NCI-H69 (cell line): ENCODE data around the gene USP17L21.
"Not testable (repeated sequence)": the region's sequence is repeated elsewhere in the genome, so short reads cannot be mapped to it uniquely, and the experiment has no call there.

ENCODE experiments used
- DNase-seq: peaks from one replicate; lab custom pipeline; 2025; lab: John Stamatoyannopoulos, UW

Gene USP17L21, protein sequence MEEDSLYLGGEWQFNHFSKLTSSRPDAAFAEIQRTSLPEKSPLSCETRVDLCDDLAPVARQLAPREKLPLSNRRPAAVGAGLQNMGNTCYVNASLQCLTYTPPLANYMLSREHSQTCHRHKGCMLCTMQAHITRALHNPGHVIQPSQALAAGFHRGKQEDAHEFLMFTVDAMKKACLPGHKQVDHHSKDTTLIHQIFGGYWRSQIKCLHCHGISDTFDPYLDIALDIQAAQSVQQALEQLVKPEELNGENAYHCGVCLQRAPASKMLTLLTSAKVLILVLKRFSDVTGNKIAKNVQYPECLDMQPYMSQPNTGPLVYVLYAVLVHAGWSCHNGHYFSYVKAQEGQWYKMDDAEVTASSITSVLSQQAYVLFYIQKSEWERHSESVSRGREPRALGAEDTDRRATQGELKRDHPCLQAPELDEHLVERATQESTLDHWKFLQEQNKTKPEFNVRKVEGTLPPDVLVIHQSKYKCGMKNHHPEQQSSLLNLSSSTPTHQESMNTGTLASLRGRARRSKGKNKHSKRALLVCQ

DNA sequence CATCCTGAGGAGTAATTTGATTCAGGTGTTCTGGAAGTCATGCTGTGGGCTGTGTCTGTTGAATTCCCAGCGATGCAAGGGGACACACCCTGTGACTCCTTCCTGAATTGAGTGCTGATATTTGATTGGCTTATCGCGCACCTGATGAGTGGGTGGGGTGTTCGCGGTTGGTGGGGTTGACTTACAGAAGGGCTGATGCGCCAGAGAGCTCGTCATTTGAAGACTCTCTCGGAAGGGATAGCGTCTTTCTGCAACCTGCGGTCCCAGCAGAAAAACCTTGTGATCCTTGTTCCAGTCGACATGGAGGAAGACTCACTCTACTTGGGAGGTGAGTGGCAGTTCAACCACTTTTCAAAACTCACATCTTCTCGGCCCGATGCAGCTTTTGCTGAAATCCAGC is at the start of gene USP17L21:
Gene USP17L21, plus strand, starts transcription at position 301 of the 400 bp plus-strand sequence. Its CDS starts 0 bp downstream, at position 301.
- not testable (repeated sequence) for DNase-seq

DNA sequence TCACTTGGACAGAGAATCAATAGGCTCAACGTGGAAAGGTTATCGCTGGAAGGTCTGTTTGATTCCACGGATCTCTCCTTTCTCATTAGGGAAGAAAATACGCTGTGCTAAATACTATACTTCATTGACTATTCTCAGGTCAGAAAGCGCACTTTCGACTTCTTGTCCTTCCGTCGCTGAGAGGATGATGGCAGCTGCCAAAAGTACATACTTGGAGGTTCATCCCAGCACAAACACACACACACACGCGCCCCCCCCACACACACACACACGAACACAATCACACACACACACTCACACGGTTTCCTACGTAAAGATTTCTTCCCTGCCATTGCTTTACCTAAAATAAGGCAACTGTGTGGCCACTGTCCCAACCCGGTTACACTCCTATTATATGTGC is 48.0 kb upstream of the USP17L21 start:
- not testable (repeated sequence) for DNase-seq

DNA sequence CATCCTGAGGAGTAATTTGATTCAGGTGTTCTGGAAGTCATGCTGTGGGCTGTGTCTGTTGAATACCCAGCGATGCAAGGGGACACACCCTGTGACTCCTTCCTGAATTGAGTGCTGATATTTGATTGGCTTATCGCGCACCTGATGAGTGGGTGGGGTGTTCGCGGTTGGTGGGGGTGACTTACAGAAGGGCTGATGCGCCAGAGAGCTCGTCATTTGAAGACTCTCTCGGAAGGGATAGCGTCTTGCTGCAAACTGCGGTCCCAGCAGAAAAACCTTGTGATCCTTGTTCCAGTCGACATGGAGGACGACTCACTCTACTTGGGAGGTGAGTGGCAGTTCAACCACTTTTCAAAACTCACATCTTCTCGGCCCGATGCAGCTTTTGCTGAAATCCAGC is 47.6 kb upstream of the USP17L21 start, which contains the start of gene USP17L11:
Gene USP17L11, plus strand, starts transcription at position 301 of the 400 bp plus-strand sequence. Its CDS starts 0 bp downstream, at position 301.
- DNase-seq = not testable (repeated sequence)

DNA sequence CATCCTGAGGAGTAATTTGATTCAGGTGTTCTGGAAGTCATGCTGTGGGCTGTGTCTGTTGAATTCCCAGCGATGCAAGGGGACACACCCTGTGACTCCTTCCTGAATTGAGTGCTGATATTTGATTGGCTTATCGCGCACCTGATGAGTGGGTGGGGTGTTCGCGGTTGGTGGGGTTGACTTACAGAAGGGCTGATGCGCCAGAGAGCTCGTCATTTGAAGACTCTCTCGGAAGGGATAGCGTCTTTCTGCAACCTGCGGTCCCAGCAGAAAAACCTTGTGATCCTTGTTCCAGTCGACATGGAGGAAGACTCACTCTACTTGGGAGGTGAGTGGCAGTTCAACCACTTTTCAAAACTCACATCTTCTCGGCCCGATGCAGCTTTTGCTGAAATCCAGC is 42.8 kb upstream of the USP17L21 start, which contains the start of gene USP17L12:
Gene USP17L12, plus strand, starts transcription at position 301 of the 400 bp plus-strand sequence. Its CDS starts 0 bp downstream, at position 301.
- not testable (repeated sequence) for DNase-seq

DNA sequence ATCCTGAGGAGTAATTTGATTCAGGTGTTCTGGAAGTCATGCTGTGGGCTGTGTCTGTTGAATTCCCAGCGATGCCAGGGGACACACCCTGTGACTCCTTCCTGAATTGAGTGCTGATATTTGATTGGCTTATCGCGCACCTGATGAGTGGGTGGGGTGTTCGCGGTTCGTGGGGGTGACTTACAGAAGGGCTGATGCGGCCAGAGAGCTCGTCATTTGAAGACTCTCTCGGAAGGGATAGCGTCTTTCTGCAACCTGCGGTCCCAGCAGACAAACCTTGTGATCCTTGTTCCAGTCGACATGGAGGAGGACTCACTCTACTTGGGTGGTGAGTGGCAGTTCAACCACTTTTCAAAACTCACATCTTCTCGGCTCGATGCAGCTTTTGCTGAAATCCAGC is 38.1 kb upstream of the USP17L21 start, which contains the start of gene USP17L13:
Gene USP17L13, plus strand, starts transcription at position 301 of the 400 bp plus-strand sequence. Its CDS starts 0 bp downstream, at position 301.
- not testable (repeated sequence) for DNase-seq

DNA sequence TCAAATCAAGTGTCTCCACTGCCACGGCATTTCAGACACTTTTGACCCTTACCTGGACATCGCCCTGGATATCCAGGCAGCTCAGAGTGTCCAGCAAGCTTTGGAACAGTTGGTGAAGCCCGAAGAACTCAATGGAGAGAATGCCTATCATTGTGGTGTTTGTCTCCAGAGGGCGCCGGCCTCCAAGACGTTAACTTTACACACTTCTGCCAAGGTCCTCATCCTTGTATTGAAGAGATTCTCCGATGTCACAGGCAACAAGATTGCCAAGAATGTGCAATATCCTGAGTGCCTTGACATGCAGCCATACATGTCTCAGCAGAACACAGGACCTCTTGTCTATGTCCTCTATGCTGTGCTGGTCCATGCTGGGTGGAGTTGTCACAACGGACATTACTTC is 32.4 kb upstream of the USP17L21 start:
- DNase-seq = not testable (repeated sequence)

DNA sequence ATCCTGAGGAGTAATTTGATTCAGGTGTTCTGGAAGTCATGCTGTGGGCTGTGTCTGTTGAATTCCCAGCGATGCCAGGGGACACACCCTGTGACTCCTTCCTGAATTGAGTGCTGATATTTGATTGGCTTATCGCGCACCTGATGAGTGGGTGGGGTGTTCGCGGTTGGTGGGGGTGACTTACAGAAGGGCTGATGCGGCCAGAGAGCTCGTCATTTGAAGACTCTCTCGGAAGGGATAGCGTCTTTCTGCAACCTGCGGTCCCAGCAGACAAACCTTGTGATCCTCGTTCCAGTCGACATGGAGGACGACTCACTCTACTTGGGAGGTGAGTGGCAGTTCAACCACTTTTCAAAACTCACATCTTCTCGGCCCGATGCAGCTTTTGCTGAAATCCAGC is 28.6 kb upstream of the USP17L21 start, which contains the start of gene USP17L15:
Gene USP17L15, plus strand, starts transcription at position 301 of the 400 bp plus-strand sequence. Its CDS starts 0 bp downstream, at position 301.
- not testable (repeated sequence) for DNase-seq

DNA sequence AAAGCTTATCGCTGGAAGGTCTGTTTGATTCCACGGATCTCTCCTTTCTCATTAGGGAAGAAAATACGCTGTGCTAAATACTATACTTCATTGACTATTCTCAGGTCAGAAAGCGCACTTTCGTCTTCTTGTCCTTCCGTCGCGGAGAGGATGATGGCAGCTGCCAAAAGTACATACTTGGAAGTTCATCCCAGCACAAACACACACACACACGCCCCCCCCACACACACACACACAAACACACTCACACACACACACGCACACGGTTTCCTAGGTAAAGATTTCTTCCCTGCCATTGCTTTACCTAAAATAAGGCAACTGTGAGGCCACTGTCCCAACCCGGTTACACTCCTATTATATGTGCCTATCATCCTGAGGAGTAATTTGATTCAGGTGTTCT is 24.2 kb upstream of the USP17L21 start:
- DNase-seq = not testable (repeated sequence)

DNA sequence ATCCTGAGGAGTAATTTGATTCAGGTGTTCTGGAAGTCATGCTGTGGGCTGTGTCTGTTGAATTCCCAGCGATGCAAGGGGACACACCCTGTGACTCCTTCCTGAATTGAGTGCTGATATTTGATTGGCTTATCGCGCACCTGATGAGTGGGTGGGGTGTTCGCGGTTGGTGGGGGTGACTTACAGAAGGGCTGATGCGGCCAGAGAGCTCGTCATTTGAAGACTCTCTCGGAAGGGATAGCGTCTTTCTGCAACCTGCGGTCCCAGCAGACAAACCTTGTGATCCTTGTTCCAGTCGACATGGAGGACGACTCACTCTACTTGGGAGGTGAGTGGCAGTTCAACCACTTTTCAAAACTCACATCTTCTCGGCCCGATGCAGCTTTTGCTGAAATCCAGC is 19.1 kb upstream of the USP17L21 start, which contains the start of gene USP17L17:
Gene USP17L17, plus strand, starts transcription at position 301 of the 400 bp plus-strand sequence. Its CDS starts 0 bp downstream, at position 301.
- DNase-seq = not testable (repeated sequence)

DNA sequence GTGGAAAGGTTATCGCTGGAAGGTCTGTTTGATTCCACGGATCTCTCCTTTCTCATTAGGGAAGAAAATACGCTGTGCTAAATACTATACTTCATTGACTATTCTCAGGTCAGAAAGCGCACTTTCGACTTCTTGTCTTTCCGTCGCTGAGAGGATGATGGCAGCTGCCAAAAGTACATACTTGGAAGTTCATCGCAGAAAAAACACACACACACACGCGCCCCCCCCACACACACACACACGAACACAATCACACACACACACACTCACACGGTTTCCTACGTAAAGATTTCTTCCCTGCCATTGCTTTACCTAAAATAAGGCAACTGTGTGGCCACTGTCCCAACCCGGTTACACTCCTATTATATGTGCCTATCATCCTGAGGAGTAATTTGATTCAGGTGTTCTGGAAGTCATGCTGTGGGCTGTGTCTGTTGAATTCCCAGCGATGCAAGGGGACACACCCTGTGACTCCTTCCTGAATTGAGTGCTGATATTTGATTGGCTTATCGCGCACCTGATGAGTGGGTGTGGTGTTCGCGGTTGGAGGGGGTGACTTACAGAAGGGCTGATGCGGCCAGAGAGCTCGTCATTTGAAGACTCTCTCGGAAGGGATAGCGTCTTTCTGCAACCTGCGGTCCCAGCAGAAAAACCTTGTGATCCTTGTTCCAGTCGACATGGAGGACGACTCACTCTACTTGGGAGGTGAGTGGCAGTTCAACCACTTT is 14.6 kb upstream of the USP17L21 start, which contains the start of gene USP17L18:
Gene USP17L18, plus strand, starts transcription at position 678 of the 728 bp plus-strand sequence. Its CDS starts 0 bp downstream, at position 678.
- not testable (repeated sequence) for DNase-seq

DNA sequence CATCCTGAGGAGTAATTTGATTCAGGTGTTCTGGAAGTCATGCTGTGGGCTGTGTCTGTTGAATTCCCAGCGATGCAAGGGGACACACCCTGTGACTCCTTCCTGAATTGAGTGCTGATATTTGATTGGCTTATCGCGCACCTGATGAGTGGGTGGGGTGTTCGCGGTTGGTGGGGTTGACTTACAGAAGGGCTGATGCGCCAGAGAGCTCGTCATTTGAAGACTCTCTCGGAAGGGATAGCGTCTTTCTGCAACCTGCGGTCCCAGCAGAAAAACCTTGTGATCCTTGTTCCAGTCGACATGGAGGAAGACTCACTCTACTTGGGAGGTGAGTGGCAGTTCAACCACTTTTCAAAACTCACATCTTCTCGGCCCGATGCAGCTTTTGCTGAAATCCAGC is 9.6 kb upstream of the USP17L21 start, which contains the start of gene USP17L19:
Gene USP17L19, plus strand, starts transcription at position 301 of the 400 bp plus-strand sequence. Its CDS starts 0 bp downstream, at position 301.
- DNase-seq = not testable (repeated sequence)

DNA sequence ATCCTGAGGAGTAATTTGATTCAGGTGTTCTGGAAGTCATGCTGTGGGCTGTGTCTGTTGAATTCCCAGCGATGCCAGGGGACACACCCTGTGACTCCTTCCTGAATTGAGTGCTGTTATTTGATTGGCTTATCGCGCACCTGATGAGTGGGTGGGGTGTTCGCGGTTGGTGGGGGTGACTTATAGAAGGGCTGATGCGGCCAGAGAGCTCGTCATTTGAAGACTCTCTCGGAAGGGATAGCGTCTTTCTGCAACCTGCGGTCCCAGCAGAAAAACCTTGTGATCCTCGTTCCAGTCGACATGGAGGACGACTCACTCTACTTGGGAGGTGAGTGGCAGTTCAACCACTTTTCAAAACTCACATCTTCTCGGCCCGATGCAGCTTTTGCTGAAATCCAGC is 4.8 kb upstream of the USP17L21 start, which contains the start of gene USP17L20:
Gene USP17L20, plus strand, starts transcription at position 301 of the 400 bp plus-strand sequence. Its CDS starts 0 bp downstream, at position 301.
- DNase-seq = not testable (repeated sequence)

DNA sequence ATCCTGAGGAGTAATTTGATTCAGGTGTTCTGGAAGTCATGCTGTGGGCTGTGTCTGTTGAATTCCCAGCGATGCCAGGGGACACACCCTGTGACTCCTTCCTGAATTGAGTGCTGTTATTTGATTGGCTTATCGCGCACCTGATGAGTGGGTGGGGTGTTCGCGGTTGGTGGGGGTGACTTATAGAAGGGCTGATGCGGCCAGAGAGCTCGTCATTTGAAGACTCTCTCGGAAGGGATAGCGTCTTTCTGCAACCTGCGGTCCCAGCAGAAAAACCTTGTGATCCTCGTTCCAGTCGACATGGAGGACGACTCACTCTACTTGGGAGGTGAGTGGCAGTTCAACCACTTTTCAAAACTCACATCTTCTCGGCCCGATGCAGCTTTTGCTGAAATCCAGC is 4.6 kb downstream of the USP17L21 start, which contains the start of gene USP17L22:
Gene USP17L22, plus strand, starts transcription at position 301 of the 400 bp plus-strand sequence. Its CDS starts 0 bp downstream, at position 301.
- DNase-seq = not testable (repeated sequence)

DNA sequence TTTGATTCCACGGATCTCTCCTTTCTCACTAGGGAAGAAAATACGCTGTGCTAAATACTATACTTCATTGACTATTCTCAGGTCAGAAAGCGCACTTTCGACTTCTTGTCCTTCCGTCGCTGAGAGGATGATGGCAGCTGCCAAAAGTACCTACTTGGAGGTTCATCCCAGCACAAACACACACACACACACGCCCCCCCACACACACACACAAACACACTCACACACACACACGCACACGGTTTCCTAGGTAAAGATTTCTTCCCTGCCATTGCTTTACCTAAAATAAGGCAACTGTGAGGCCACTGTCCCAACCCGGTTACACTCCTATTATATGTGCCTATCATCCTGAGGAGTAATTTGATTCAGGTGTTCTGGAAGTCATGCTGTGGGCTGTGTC is 9.0 kb downstream of the USP17L21 start:
- not testable (repeated sequence) for DNase-seq
